GM19372 (cell line): ENCODE measurements around the gene DYNLT1.
"Not testable (repeated sequence)": the region's sequence is repeated elsewhere in the genome, so short reads cannot be mapped to it uniquely, and the experiment has no call there.

Experiments
- ATAC-seq: cut with Tn5 transposase; IDR thresholded peaks from one replicate; pipeline ENCODE4 v1.9.1; 2021; ENCODE audit warnings: mild to moderate bottlenecking, low read depth, moderate library complexity; ENCODE audit not compliant: unreplicated experiment

The DYNLT1 gene

DNA sequence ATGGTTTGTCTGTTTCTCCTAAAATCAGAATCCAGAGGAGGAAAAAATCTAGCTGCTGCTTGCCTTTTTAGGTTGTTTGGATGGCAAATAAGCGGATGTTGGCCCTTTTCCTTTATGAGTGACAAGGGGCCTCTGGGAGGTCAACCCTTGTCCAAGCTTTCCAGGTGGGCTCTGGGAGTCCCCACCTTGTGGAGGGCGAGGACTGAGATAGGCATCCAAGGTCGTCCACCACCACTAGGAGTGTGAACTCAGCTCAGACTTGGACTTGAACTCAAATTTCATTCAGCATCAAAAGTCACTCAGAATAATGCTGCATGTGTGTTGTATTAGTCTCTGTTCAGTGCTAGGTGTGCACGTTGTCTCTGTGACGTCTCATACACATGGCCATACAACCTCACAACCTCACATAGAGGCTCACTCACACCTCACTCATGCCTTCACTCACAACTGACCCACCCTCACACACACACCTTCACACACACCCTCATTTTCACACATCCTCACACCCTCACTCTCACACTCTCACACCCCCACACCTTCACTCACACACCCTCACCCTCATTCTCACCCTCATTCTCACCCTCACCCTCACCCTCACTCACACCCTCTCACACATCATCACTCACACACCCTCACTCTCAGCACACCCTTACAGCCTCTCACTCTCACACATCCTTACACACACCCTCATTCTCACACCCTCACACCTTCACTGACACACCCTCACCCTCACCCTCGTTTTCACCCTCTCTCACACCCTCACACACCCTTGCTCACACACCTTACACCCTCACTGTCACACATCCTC is 18.0 kb downstream of the DYNLT1 start:
- ATAC-seq: no peak

DNA sequence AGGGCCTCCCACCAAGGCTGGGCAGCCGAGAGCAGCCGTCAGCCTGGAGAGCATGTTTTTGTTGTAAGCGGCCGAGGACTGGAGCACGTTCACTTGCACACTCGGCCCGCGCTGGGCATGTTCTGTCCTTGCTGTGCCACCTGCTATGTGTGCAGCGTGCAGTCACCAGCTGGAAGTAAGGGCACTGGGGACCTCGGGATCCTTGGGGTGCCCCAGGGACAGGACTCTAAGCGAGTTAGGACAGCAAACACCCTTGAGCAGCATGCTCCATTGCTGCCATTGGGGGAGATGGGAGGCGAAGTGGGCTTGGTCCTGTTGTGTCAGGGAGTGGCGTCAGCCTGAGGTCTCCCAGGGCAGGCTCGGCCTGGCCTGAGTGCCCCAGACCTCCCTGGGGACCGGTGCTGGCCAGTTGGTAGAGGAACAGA is 18.6 kb downstream of the DYNLT1 start:
- no peak for ATAC-seq

DNA sequence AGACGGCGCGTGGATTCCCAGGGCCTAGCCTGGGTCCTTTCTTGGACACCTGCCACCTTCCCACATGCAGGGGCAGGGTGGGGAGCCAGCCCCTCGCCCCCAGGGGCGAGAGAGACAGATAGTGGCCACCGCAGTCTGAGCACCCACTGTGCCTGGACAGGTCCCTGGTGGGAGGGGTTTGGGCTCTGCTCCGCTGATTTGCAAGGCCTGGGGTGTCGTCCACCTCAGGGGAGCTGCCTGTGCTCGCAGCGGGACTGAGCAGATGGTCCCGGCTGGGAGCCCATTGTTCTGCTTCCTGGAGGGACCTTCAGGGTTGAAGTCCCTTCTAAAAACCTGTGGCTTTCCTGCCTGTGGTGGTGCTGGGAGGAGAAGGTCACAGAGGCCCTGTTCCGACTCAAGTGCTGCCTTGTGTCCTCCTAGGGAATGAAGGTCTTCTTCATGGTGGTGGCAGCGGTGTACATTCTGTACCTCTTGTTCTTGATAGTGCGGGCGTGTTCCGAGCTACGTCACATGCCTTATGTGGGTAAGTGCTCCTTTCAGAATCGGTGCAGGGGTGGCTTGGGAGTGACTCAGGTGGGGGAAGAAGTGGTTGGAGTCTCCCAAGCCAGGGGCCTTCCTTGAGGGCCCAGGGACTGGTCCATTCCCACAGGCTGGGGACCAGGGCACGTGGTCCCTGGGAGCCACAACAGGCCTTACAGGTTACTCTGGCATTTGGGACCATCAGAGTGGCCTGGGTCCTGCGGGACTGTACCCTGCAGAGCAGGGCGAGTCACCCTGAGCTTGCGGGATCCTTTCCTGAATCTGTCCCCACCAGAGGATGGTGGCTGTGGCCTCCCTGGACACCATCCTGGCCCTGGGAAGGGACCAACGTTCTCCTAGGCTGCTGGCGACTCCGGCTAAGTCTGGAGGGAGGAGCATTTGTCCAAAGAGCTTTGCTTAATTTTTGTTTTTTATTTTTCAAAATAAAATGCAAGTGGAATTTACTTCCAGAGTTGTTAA is 19.6 kb downstream of the DYNLT1 start:
- no peak for ATAC-seq

DNA sequence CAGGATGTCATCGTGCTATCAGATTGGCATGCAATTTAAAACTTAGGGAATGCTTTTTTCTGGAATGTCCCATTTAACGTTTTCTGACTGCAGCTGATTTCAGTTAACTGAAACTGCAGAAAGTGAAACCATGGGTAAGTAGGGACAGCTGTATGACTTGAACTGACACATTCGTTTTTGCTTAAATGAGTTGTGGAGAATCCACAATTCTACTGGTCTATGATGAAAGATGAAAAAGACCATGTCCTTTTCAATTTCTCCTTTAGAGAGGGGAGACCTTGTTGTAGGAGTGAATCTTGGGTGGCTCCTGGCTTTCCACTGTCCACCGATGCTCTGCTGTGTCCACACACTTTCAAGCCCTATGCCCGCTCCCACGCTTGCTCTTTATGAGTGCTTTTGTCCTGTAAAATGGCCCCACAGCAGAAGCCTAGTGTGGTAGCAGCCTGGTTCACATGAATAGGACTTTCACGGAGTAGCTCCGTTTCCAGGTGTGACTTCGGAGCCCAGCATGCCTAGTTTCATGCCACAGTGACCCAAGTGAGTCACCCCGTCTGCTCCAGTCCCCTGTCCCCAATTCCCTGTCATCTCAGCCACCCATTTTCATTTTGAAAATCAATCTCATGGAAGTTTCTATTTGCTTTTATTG is 21.9 kb downstream of the DYNLT1 start:
- ATAC-seq: no peak

DNA sequence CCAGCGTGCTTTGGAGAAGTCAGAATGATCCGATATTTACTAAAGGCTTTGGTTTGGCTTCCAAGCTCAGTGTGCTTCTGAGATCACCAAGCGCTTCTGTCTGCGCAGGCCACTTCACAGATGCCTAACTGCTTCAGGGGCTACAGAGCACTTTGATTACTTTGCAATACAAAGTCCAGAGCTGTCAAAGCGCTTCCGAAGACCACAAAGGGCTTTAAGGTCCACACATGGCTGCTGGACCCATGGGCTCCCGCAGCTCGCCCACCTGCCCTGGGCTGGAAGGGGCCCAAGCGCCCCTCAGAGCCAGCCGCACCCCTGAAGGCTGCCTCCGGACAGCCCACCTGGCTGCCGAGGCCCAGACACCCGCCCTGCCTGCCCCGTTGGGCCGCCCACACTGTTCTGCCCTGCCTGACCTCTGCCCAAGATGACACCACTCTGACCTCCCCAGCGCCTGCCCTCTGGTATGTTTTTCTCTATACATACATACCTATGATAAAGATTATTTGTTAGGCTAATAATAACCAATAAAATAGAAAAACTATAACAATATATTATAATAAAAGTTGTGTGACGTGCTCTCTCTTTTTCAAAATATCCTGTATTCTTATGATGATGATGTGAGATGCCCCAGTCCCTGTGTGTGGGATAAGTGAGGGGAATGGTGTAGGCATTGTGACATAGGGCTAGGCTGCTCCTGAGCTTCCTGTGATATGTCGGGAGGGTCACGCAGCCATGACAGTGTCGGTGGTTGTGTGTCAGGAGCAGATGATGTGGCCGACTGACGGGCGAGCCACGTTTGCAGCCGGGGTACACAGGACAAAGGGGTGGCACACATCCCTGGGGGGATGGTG is 22.6 kb downstream of the DYNLT1 start:
- no peak for ATAC-seq

DNA sequence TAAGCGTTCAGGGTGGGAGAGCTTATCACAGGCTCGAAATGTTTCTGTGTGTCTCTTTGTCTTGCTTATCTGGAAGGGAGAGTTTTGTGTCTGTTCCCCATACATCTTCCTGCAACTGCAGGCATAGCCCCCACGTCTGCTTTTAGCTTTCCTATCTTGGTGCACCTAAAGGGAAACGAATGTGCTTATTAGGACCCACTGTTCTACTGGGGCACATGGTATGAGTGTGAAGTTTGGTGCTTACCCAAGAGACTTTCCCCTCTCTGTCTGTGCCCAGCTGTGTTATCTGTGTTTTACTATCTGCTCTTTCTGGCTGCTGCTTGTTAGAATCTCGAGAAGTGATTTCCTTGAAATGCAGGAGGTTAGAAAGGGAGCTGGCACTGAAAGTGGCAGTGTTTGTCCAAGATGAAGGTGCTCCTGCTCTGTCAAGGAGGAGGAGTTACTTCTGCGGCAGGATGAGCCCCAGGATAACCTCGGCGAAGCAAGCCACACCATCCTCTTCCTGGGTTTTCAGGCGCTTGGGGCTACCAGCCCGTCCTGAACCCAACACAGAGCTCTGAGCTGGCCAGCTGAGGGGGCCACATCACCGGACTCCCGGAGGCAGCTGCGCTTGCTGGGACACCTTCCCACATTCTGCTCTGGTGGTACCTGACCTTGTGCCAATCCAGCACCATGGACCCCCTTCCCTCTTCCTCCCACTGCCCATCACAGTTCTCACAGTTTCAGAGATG is 23.4 kb downstream of the DYNLT1 start:
- no peak for ATAC-seq

DNA sequence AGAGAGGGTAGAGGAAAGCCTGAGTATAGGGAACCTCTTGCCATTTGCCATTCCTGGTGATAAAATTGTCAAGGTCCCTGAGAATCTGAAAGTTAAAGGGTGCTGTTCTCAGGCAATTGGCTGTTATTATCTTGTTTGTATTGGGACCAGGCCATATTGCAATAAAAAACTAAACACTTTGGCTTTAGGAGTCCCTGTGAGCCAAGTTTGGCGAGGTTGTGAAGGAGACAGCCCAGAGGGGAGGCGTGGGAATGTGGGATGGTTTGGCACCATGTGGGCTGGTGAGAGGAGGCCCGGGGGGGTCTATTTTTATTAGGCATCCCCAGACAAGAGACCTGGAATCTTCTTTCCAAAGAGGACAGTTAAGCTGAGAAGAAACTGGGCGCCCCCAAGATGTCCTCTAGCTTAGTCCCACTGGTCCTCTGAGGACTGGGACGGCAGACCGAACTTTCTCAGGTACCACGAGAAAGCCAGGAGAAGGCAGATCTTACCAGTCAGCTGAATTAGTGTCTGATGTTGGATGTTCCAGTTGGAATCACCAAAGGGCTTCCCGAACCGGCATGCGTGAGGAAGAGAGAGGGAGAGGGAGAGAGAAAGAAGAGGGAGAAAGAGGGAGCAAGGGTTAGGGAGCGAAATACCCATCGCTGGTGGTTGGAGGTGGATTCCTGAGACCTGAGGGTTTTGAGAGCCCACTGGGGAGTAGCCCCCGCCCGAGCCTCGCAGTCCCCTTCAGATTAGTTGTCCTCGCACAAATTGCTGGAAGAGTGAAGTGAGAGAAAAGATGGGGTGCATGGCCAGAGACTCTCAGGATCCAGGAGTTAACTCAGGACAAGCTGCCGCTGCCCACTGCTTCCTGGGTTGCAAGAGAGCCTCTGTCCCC is 24.4 kb downstream of the DYNLT1 start:
- ATAC-seq: no peak

DNA sequence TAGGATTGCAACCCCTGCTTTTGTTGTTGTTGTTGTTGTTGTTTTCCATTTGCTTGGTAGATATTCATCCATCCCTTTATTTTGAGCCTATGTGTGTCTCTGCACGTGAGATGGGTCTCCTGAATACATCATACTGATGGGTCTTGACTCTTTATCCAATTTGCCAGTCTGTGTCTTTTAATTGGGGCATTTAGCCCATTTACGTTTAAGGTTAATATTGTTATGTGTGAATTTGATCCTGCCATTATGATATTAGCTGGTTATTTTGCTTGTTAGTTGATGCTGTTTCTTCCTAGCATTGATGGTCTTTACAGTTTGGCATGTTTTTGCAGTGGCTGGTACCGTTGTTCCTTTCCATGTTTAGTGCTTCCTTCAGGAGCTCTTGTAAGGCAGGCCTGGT is 26.3 kb downstream of the DYNLT1 start:
- not testable (repeated sequence) for ATAC-seq

DNA sequence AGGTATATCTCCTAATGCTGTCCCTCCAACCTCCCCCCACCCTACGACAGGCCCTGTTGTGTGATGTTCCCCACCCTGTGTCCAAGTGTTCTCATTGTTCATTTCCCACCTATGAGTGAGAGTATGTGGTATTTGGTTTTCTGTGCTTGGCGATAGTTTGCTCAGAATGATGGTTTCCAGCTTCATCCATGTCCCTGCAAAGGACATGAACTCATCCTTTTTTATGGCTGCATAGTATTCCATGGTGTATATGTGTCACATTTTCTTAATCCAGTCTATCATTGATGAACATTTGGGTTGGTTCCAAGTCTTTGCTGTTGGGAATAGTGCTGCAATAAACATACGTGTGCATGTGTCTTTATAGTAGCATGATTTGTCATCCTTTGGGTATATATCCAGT is 29.9 kb downstream of the DYNLT1 start:
- not testable (repeated sequence) for ATAC-seq

DNA sequence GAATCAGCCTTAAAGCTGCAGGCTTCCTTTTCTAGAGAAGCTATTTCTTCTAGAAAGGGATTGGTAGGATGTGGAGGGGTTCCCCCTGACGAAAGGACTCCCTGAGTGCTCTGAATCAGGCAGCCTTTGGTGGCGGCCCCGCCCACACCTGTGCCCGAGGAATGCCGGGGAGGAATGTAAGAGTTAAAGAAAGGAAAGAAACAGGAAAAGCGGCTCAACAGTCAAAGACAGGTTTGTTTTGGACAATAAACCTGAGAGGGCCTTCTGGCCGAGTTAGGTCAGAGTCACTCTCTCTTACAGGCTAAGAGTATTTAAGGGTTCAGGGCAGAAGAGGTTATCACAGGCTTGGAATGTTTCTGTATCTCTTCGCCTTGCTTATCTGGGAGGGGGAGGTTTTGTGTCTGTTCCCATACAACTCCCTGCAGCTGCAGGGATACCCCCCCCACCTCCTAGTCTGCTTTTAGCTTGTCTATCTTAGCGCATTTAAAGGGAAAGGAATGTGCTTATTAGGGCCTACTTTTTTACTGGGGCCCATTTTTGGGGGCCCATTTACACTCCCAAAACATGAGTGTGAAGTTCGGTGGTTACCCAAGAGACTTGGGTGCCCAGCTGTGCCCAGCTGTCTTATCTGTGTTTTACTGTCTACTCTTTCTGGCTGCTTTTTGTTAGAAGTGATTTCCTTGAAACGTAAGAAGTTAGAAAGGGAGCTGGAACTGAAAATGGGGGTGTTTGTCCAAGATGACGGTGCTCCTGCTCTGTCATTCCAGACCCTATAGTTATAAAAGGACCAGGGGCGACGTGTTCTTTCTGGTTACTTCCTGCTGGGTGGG is 32.8 kb downstream of the DYNLT1 start:
- no peak for ATAC-seq

DNA sequence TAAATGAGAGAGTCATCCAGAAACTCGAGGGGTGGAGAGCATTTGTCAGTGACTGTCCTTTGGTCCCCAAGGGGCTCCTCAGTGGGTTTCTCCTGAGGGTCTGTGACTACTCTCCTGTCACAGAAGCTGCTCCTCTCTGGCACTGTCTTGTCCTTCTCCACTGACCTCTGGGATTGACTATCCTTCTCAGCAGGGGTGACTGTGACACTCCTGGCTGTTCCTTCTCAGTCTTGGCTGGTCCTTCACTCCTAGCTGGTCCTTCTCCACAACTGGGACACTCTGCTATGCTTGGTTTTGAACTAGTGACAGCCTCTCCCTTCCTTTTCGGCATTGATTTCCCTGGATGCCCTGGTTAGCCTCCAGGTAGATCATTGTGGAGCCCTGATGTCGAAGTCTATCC is 33.5 kb downstream of the DYNLT1 start:
- ATAC-seq: no peak

DNA sequence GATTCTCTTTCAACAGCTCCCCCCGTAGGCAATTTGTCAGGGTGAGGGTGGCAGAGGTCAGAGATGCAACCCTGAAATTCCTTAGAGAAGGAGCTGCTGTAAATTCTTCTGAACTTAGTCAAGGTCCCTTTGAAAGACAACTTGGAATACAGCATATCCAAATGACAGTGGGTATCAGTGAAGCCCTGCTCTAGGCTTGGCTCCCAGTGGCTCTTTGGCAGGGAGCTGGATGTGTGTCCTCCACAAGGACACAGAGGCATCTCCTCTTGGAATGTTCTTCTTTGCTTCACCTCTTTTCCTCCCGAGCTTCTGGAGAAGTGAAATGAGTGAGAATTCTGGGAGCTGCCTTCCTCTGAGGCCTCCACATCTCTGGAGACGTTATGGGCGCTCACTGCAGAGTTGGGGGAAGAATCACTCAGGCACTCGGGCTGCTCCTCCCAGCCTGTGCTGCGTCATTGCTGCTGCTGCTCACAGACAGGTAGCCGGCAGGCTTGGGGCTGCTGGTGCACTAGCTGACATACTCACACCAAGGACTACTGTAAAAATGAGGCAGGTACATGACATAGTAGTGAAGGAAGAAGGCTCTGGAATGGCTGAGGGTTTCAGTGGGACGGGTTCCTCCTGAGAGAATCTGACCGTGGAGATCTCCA is 34.1 kb downstream of the DYNLT1 start:
- ATAC-seq: no peak

DNA sequence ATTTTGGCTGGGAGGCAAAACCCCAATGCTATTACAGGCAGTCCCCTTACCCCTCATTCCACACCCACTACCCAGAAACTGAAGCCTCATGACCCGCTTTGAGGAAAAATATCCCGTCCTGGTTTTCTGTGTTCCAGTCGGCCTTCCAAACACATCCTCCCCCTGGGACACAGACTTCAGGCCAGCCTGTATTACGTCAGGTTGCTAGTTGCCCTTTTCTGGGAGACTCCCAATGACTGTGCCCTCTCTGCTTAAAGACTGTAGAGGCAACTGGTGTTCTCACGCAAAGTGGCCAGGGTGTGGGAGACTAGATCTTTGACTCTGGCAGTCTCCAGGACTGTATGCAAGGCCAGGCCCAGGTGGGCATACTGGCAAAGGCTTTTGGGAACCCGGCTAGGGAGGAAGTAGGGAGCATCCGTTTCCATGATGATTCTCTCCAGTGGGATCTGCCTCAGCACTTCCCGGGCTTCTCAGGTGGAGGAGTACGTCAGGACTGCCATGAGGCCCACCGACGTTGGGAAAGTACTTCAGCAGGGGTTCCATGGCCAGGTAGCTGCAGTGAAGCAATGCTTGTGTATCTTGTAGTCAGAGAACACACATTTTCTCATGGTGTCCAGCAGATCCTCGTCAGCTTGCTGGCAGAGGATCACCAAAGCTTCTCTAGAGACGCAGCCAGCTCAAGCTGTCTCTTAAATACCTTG is 34.9 kb downstream of the DYNLT1 start:
- no peak for ATAC-seq

DNA sequence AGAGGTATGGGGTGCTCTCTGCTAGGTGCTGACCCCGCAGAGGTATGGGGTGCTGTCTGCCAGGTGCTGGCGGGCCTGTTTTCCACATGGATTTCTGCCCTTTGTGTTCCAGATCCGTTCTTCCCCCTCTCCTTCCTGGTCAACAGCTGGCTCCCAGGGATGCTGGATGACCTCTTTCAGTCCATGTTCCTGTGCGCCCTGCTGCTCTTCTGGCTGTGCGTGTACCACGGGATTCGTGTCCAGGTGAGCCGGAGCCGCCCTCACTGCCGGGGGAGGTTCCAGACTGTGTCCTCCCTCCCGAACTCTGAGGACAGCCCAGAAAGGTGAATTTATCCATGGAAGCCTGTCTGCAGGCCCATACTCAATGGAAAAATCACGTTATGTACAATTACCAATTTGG is 36.3 kb downstream of the DYNLT1 start:
- ATAC-seq: no peak

DNA sequence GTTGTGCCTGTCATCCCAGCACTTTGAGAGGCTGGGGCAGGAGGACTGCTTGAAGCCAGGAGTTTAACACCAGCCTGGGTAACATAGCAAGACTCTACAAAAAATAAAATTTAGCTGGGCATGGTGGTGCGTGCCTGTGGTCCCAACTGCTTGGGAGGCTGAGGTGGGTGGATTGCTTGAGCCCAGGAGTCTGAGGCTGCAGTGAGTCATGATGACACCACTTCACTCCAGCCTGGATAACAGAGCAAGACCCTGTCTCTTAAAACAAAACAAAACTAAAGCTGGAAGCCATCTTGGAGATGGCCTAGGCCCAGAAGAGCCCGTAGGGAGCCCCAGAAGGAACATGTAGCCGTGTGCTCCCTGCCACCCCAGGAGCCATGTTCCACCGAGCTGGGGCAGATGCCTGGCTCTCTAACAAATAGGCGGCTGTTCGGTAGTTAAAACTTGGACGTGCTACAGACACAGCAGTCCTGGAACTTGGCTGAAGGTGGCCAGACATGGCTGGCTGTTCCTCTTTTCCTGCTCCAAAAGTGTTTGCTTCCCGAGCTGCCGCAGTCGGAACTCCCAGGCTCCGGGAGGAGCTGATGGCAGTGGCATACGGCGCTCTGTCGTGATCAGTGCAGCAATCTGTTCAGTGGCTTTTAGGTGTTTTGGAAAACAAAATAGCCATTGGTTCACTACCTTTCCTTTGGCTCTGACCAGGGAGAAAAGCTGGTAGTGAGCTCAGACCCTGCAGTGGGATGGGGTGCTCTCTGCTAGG is 37.0 kb downstream of the DYNLT1 start:
- no peak for ATAC-seq

DNA sequence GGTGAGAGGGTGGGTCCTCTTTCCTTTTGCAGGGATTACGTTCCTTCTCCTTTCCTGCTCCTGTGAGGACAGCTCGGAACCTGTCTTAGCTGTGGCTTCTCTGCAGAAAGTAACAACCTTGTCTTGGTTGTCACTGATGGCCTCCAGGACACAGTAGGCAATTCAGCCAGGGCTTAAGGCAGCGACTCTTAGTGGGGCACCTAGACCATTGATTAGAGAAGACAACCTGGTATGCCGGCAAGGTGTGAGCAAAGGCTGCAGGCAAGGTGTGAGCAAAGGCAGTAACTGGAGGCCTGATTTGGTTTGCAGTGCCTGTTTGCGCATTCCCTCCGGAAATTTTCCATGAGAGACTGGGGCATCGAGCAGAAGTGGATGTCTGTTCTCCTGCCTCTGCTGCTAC is 37.6 kb downstream of the DYNLT1 start:
- ATAC-seq: no peak
